GM18517 (cell line): ENCODE results near the gene PTPN2.
A peak's percentile ranks its signal among the peaks of the same experiment; 100 is the strongest.
"Not testable (repeated sequence)": the region's sequence is repeated elsewhere in the genome, so short reads cannot be mapped to it uniquely, and the experiment has no call there.

Experiments used
- ATAC-seq: cut with Tn5 transposase; IDR thresholded peaks from one replicate; pipeline ENCODE4 v1.9.1; 2021; ENCODE audit warnings: mild to moderate bottlenecking, moderate library complexity; ENCODE audit not compliant: unreplicated experiment

PTPN2 gene

GRCh38 chr18:12895014-12895413 is 11.0 kb upstream of the PTPN2 start:
- no peak for ATAC-seq

DNA sequence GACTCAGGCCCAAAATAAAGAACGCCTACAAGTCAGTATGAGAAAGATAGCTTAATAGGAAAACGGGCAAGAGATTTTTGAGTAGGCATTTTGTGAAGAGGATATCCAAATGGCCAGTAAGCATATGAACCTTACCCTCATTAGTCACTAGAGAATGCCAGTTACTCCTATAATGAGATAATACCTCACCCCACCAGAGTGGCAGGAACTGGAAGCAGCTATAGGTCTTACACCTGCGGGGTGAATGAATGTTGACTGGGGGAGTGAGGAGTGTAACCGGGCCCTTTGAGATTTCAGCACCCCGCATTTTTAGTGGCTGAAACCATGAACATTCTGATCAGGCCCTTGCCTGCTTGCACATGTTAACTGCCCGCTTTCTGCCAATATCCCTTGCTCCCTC is 7.5 kb upstream of the PTPN2 start:
- no peak for ATAC-seq

DNA sequence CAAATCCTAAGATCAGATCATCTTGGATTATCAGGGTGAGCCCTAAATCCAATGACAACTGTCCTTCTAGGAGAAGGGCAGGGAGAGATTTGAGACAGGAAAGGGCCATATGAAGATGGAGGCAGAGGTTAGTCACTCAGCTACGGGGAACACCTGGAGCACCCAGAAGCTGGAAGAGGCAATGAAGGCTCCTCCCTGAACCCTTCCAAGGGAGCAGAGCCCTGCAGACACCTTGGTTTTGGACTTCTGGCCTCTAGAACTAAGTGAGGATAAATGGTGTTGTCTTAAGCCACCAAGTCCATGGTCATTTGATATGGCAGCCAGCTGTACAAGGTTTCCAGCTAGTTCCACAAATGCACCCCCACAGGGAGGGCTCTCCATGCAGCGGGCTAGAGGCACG is 6.9 kb upstream of the PTPN2 start:
- ATAC-seq = no peak

- no peak for ATAC-seq
Observed at GRCh38 chr18:12886498-12887126, 2.6 kb upstream of the PTPN2 start.

DNA sequence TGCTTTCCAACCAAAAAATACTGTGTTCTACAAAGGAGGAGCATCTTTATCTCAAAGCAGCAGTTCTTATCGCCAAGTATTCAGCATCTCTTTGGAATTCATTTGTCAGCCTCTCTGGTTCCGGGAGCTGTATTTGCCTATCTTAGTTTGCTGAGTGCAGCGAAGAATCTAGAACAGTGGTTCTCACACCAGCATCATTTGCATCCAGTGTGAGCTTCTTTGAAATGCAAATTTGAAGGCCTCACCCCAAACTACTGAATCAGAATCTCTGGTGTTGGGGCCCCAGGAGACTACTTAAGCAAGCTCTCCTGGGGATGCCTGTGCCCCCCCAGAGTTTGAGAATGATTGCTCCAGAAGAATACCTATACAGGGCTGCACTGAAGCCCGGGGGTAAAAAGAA is 1.5 kb upstream of the PTPN2 start:
- no peak for ATAC-seq

GRCh38 chr18:12884406-12885323 is 628 bp upstream of the PTPN2 start:
- no peak for ATAC-seq

DNA sequence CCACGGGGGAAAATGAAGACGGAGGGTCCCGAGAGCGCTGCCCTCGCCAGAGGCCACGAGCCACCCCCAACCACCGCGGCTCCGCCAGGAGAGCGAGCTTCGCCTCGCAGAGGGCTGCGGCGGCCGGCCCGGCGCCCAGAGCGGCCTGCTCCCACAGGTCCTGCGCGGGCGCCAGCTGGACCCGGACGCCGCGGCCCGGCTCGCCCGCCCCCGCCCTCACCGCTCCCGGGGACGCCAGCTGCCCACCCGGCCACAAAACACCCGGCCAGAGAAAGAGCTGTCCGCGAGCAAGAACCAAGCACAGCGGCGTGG is 709 bp downstream of the PTPN2 start:
- ATAC-seq = no peak

GRCh38 chr18:12882453-12883371 is 1.3 kb downstream of the PTPN2 start:
- no peak for ATAC-seq

DNA sequence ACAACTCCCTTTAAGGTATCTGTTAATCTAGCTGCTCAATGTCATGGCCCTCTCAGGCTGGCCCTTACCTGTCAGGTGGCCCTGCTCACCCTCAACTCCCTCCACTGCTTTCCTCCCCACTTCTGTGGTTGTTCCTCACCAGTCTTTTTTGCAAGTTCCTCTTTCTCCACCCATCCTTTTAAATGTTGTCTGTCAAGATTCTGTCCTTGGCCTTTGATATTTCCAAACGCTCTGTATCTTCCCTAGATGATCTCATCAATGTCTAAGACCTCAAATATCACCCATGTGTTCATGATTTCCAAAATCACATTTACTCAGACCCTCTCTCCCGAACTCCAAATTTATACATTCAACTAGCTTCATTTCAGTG is 3.5 kb downstream of the PTPN2 start:
- no peak for ATAC-seq

GRCh38 chr18:12879840-12880540 is 4.0 kb downstream of the PTPN2 start:
- ATAC-seq = no peak

- ATAC-seq = not testable (repeated sequence)
Observed at GRCh38 chr18:12874992-12875391, 9.0 kb downstream of the PTPN2 start.

GRCh38 chr18:12873961-12874567 is 10.0 kb downstream of the PTPN2 start:
- ATAC-seq = not testable (repeated sequence)

DNA sequence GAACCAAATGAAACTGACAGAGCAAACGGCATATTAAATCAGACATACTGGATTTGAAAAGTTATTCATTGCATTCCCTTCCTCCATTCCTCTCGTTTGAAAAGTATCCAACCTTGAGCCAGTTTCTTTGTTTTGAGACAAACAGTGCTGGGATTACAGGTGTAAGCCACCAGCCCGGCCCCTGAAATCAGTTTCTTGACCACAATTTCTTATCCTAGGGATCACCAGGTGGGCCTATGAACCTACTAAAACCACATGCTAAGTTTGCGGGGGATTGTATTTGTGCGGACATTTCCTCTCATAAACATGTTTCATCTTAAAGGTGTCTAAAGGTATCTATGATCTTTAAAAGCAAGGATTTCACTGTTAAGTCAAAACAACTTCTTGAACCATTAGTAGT is 11.6 kb downstream of the PTPN2 start:
- ATAC-seq = no peak

GRCh38 chr18:12868576-12868975 is 15.5 kb downstream of the PTPN2 start:
- ATAC-seq = no peak

DNA sequence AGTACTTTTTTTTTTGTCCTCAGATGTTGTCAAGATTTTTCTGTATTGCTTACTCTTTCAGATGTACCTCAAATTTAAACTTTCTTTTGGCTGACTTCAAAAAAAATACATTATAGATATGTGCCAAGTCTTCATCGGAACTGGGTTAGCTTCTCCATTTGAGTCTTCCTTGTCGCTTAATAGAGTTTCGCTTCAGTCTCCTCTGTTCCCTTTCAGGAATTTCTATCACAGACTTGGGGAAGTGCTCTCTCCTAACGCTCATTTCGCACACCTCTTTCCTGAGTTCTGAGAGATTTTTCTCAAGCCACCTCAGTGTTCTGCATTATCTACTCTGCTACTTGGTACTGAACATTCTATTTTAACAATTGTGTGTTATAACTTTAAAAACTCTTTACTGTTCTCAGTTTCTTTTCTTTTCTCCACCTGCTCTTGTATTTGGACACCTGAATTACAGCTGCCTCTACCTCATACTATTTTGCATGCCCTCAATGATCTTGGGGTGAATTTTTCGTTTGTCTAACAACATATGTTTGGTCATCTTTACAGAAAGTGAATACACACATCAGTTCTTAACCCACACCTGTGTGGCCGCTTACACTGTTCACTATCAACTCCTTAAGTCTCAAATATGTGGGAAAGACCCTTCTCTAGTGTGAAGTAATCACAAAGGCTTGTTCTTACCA is 16.5 kb downstream of the PTPN2 start:
- ATAC-seq = peak; percentile 70

GRCh38 chr18:12863687-12864216 is 20.3 kb downstream of the PTPN2 start:
- ATAC-seq = no peak

DNA sequence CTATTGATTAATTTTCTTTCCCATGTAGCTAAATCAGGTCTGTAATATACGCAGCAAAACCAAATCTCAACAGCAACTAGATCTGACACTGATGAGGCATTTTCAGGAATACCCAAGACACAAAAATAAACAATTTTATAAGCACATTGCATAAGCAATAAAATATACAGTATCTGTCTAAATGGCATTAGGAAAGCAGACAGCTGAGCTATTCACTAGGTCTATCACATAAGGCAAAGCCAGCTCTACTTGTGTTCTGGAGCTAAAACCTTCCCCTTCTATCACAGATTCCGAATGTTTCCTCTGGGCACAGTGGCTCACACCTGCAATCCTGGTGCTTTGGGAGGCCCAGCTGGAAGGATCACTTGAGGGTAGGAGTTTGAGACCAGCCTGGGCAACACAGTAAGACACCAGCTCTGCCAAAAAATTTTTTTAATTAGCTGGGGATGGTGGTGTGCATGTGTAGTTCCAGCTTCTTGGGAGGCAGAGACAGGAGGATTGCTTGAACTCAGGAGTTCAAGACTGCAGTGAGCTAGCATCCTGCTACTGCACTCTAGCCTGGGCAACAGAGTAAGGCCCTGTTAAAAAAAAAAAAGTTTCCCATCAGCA is 21.1 kb downstream of the PTPN2 start:
- no peak for ATAC-seq

DNA sequence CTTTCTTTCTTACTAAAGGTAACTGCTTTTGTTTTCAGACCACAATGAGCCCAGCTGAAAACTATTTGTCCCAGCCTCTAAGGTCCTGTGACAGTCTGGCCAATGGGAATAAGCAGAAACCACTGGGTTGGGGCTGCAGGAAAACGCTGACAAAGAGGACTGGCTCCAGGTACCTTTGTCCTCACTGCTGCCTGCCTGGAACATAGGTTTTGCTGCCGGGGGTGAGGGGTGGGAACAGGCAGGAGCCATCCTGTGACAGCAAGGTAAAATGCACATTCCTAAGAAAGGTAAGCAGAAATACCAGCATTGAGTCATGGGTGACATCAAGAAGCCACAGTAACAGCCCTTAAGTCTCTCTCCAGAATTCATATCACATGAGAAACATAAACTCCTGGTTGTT is 21.6 kb downstream of the PTPN2 start:
- no peak for ATAC-seq

GRCh38 chr18:12861637-12862036 is 22.4 kb downstream of the PTPN2 start:
- ATAC-seq = no peak
